DMS153 (cell line): Measurements from ENCODE around the gene NFKBIB.

Source experiments
- DNase-seq: peaks from one replicate; lab custom pipeline; 2025; lab: John Stamatoyannopoulos, UW

NFKBIB gene

DNA sequence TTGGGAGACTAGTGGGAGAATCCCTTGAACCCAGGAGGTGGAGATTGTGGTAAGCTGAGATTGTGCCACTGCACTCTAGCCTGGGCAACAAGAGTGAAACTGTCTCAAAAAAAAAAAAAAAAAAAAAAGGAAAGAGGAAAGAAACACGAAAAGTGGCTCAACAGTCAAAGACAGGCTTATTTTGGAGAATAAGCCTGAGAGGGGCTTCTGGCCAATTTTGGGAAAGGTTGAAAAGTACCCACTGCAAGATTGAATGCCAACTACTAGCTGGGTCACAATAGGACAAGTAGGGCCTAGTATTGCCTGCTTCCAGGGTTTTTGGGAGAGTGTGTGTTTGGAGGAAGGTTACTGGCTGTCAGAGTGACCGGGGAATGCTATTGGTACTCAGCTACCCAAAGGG, 58.5 kb downstream of the NFKBIB start:
- DNase-seq = no peak
